Nephron (organoid): Measurements from ENCODE around the gene DEFB110.

Source experiments
- H3K27ac Mint-ChIP-seq, 3 experiments: 2 replicates each; pipeline ENCODE4 v1.8.0; 2020; ENCODE audit warnings: mixed read lengths in 3 of 3, mild to moderate bottlenecking in 2 of 3, moderate library complexity in 1 of 3
- H3K27me3 Mint-ChIP-seq: 2 replicates; pipeline ENCODE4 v1.8.0; 2021; ENCODE audit warnings: low read depth, mild to moderate bottlenecking, moderate library complexity, mixed read lengths
- H3K36me3 Mint-ChIP-seq: 2 replicates; pipeline ENCODE4 v1.8.0; 2020; ENCODE audit warnings: low read depth, mixed read lengths
- H3K4me1 Mint-ChIP-seq: 2 replicates; pipeline ENCODE4 v1.8.0; 2020; ENCODE audit warnings: mixed read lengths
- H3K4me3 Mint-ChIP-seq, 3 experiments: 2 replicates each; pipeline ENCODE4 v1.8.0; 2020; ENCODE audit warnings: mild to moderate bottlenecking in 3 of 3, mixed read lengths in 3 of 3, moderate library complexity in 2 of 3
- H3K9me3 Mint-ChIP-seq: 2 replicates; pipeline ENCODE4 v1.8.0; 2020; ENCODE audit warnings: mixed read lengths
- CTCF ChIP-seq, 3 experiments: fragments of 200-600 bp; sonication (generic); IDR thresholded peaks; one replicate each; pipeline ENCODE4 v1.5.0; 2021; ENCODE audit warnings: antibody characterized with exemption in 3 of 3; ENCODE audit not compliant: unreplicated experiment in 3 of 3

Gene DEFB110

DNA sequence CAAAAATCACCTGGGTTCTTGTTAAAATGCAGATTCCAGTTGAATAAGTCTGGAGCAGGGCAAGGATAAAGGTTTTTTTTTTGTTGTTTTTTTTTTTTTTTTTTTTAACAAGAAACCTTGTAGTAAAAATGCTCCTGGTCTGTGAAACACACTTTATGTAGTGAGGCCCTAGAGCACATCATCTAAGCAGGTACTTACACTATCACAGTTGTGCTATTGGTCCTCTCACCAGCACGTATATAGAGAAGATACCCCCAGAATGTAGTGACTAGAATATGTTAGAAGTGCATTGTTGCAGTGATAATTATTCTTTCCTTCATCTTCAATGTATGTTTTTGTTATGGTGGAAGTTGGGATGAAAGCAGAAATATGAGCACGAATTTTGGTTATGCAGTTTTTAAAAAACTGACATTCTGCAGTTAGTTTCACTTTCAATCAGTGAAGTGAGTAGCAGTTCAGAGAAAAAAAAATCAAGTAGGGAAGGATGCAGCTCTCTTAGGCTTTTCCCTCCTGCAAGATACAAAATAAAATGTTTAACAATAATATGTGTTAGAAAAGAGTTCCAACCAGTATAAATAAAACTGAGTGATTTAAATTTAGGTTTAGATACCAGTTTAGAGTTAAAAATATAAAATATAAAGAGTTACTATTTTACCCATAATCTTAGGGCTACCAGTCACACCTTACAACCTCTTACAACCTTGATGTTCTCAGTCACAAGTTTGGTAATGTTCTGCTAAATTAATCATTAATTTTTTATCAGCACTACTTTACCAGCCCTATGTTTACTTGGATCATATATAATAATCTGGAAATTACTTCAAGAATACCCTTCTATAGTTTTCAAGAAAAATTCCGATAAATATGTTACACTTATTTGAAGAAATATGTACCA, 43.2 kb downstream of the DEFB110 start:
- H3K27me3 Mint-ChIP-seq, result no peaks in the 10 kb centered on the region
- no peak overlapping the region for H3K27ac Mint-ChIP-seq
- no peaks in the 10 kb centered on the region for H3K9me3 Mint-ChIP-seq
- TF ChIP-seq CTCF (IDR thresholded peaks at IDR 0.05; ENCODE audit: unreplicated experiment in 3 of 3), result no peak
- H3K4me1 Mint-ChIP-seq, result no peaks in the 10 kb centered on the region
- peak overlapping the region in 1 of 3 experiments; percentile 15 for H3K4me3 Mint-ChIP-seq
- no peaks in the 10 kb centered on the region for H3K36me3 Mint-ChIP-seq

DNA sequence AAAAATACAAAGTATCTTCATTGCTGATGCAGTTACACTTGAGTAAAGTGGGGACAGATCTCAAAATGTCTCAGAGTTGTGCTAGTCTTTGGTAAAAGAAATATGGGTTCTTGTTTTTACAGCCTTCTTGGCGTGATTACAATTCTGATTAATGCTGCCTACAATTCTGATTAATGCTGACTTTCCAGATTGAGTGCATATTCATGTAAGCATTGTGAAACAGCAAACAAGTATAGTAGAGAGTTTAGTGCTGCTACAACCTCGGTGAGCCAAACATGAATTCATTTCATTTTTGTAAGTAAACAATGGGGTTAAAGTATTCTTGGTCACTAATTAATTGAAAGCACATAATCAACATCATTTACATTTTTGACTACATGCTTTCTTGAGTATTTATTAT, 52.2 kb downstream of the DEFB110 start, which contains the start of gene DEFB113:
TSS of gene DEFB113 (minus strand) at position 21 of the 400 bp plus-strand sequence. CDS start at position 21, 0 bp downstream.
- Mint-ChIP-seq H3K27me3 (no peaks in the 10 kb centered on the region), H3K9me3 (no peaks in the 10 kb centered on the region), H3K4me3 (no peak within 1 kb of the TSS), H3K36me3 (no peaks in the 10 kb centered on the region), H3K4me1 (peaks cover 4% of the 10 kb centered on the region), H3K27ac (no peak within 1 kb of the TSS)
- no peak for TF ChIP-seq CTCF (IDR thresholded peaks at IDR 0.05; ENCODE audit: unreplicated experiment in 3 of 3)
